ENCODE results near the gene REC8. TPM values are rescaled to one million over a fixed set of nuclear protein-coding genes. Genes with fewer than 3 reads are reported as not detected.

The REC8 gene
- total and polyA plus RNA-seq, 2 of the 13 experiments (the other 11 are each of a cell fraction or from before 2014, with no cell fraction given), result 3.4 to 14.7 TPM

GRCh38 chr14:24212924-24213865 is 41.3 kb downstream of the REC8 start, which contains the start of gene CHMP4A (continued):
- TF ChIP-seq DBP (CRISPR knock-in tag; IDR thresholded peaks at IDR 0.05; ENCODE audit: not compliant biosample characterization) (no peak), HNRNPUL1 (IDR thresholded peaks at IDR 0.05; ENCODE audit: low read depth, low read length) (no peak), ZNF331 (CRISPR knock-in tag; IDR thresholded peaks at IDR 0.05) (peak; percentile 88), SAP130 (CRISPR knock-in tag; IDR thresholded peaks at IDR 0.05; ENCODE audit: low read depth) (peak; percentile 100), KAT2B (IDR thresholded peaks at IDR 0.05; ENCODE audit: borderline replicate concordance, low read depth, low read length) (no peak), REST (IDR thresholded peaks at IDR 0.05; ENCODE audit: borderline replicate concordance in 1 of 2, low read depth in 1 of 2, low read length in 2 of 2) (peak in 1 of 2 experiments; percentile 46; a peak in 1 of 4 replicates), ZNF512 (CRISPR knock-in tag; IDR thresholded peaks at IDR 0.05) (peak; percentile 48; the same call in 1 of the 2 replicates), ZKSCAN5 (CRISPR knock-in tag; IDR thresholded peaks at IDR 0.05) (peak; percentile 82), ZNF589 (CRISPR knock-in tag; conservative IDR thresholded peaks at IDR 0.05) (peak; percentile 69; the same call in 1 of the 2 replicates), ZNF451 (CRISPR knock-in tag; IDR thresholded peaks at IDR 0.05) (no peak; the same call in none of the 2 replicates), TARDBP (CRISPR knock-in tag; IDR thresholded peaks at IDR 0.05) (peak; percentile 99), POLR2G (IDR thresholded peaks at IDR 0.05; ENCODE audit: low read depth, low read length) (peak; percentile 100), ETS1 (CRISPR knock-in tag; IDR thresholded peaks at IDR 0.05) (peak; percentile 99), ATF3 (CRISPR knock-in tag; IDR thresholded peaks at IDR 0.05) (peak; percentile 70; the same call in 1 of the 2 replicates), KDM5A (IDR thresholded peaks at IDR 0.05; ENCODE audit: borderline replicate concordance, low read length) (peak; percentile 98), ZNF10 (CRISPR knock-in tag; IDR thresholded peaks at IDR 0.05; ENCODE audit: borderline replicate concordance, low read depth) (peak; percentile 69; the same call in 1 of the 2 replicates), ZBTB49 (CRISPR knock-in tag; IDR thresholded peaks at IDR 0.05; ENCODE audit: borderline replicate concordance) (peak; percentile 34; the same call in 1 of the 2 replicates)

All from HepG2 (cell line).